GM12878 (cell line): ENCODE results near the gene DEXI. TPM values are rescaled to one million over a fixed set of nuclear protein-coding genes. Genes with fewer than 3 reads are reported as not detected.

ENCODE experiments used
- ATAC-seq: fragments of 200-7000 bp; cut with Tn5 transposase; 3 replicates; pipeline ENCODE4 v1.9.1; 2020; ENCODE audit warnings: mild to moderate bottlenecking, moderate library complexity
- BruUV-seq: library from RNA; stranded (reverse); fragments of 400-500 nt; replicated peaks from 2 replicates; lab custom pipeline; 2021; lab: Mats Ljungman, UMichigan
- CTCF ChIA-PET: fragments of 300-600 bp; sonication (Branson Sonifier 250); formaldehyde crosslinking; extraction: SDS; loops from one replicate; lab custom pipeline; 2021; ENCODE audit warnings: inconsistent platforms; lab: Yijun Ruan, JAX
- POLR2A ChIA-PET: fragments of 350-600 bp; formaldehyde crosslinking; extraction: SDS; loops from one replicate; lab custom pipeline; 2021; ENCODE audit warnings: inconsistent platforms; lab: Charles Lee
- RAD21 ChIA-PET: fragments of 300-600 bp; sonication (Branson Sonifier 250); formaldehyde crosslinking; loops from one replicate; lab custom pipeline; 2023; ENCODE audit warnings: antibody characterized with exemption; ENCODE audit not compliant: unreplicated experiment; lab: Charles Lee
- SMC1A ChIA-PET: fragments of 300-600 bp; sonication (Branson Sonifier 250); formaldehyde crosslinking; loops from one replicate; lab custom pipeline; 2023; ENCODE audit not compliant: unreplicated experiment, uncharacterized antibody; lab: Charles Lee
- DNase-seq: peaks from one replicate; pipeline ENCODE4 v3.0.0-alpha.2; 2011; ENCODE audit warnings: low read depth, low spot score
- FAIRE-seq: peaks from 3 replicates; lab custom pipeline; 2011; peaks lifted over from hg19 to GRCh38; lab: Jason Lieb, UNC
- H2AFZ ChIP-seq: 2 replicates; pipeline ENCODE4 v1.6.0; 2011; ENCODE audit warnings: low read depth, low read length, control low read depth; ENCODE audit not compliant: control insufficient read depth
- H3K27ac ChIP-seq: 2 replicates; pipeline ENCODE4 v1.5.1; 2011; ENCODE audit warnings: control low read depth; ENCODE audit not compliant: control insufficient read depth, insufficient read depth
- H3K27me3 ChIP-seq, 2 experiments: replicated peaks in 1 of 2; 2 replicates each; pipeline versions ENCODE4 v1.6.0 to v1.6.1; 2011; ENCODE audit warnings: low read length in 1 of 2; ENCODE audit not compliant: control insufficient read depth in 2 of 2, insufficient read depth in 2 of 2
- H3K36me3 ChIP-seq, 2 experiments: 2 replicates each; pipeline ENCODE4 v1.5.1; 2011; ENCODE audit warnings: low read length in 1 of 2; ENCODE audit not compliant: control insufficient read depth in 2 of 2, insufficient read depth in 2 of 2
- H3K4me1 ChIP-seq: 2 replicates; pipeline ENCODE4 v1.6.1; 2011; ENCODE audit warnings: mild to moderate bottlenecking, low read length, moderate library complexity, mixed read lengths; ENCODE audit not compliant: control insufficient read depth, insufficient read depth
- H3K4me2 ChIP-seq: 2 replicates; pipeline ENCODE4 v1.6.0; 2011; ENCODE audit warnings: control low read depth; ENCODE audit not compliant: control insufficient read depth, insufficient read depth
- H3K4me3 ChIP-seq: fragments of 200-600 bp; sonication (generic); 2 replicates; pipeline ENCODE4 v1.5.1; 2016
- H3K79me2 ChIP-seq: 2 replicates; pipeline ENCODE4 v1.6.0; 2011; ENCODE audit warnings: low read length; ENCODE audit not compliant: control insufficient read depth, insufficient read depth
- H3K9ac ChIP-seq: 2 replicates; pipeline ENCODE4 v1.8.0; 2011; ENCODE audit warnings: low read length, control low read depth, mixed read lengths; ENCODE audit not compliant: control insufficient read depth, insufficient read depth
- H3K9me3 ChIP-seq: replicated peaks from 3 replicates; pipeline ENCODE4 v1.5.1; 2011; ENCODE audit warnings: mild to moderate bottlenecking, low read length; ENCODE audit not compliant: control insufficient read depth, insufficient read depth
- H4K20me1 ChIP-seq: 2 replicates; pipeline ENCODE4 v1.6.0; 2011; ENCODE audit not compliant: control insufficient read depth, insufficient read depth
- BMI1 ChIP-seq: fragments of 450-650 bp; IDR thresholded peaks from 2 replicates; pipeline ENCODE4 v1.6.1; 2016; ENCODE audit warnings: mild to moderate bottlenecking, moderate library complexity, borderline replicate concordance
- CBFB ChIP-seq: IDR thresholded peaks from 2 replicates; pipeline ENCODE4 v1.6.1; 2016; ENCODE audit warnings: antibody characterized with exemption, low read depth
- CBX3 ChIP-seq: fragments of 200-600 bp; sonication (generic); IDR thresholded peaks from 2 replicates; pipeline ENCODE4 v1.6.1; 2016; ENCODE audit warnings: low read depth, borderline replicate concordance
- KAT2A ChIP-seq: conservative IDR thresholded peaks from 2 replicates; pipeline ENCODE4 v1.6.1; 2011; ENCODE audit warnings: low read depth, low read length; ENCODE audit not compliant: control insufficient read depth
- NFYB ChIP-seq: IDR thresholded peaks from 2 replicates; pipeline ENCODE4 v1.6.1; 2011; ENCODE audit warnings: low read depth, mild to moderate bottlenecking, low read length, improper control_type of control experiment, moderate library complexity; ENCODE audit not compliant: insufficient read depth
- PAX5 ChIP-seq: IDR thresholded peaks from 2 replicates; pipeline ENCODE4 v1.6.1; 2011; ENCODE audit warnings: low read depth, low read length, borderline replicate concordance
- RCOR1 ChIP-seq: conservative IDR thresholded peaks from 2 replicates; pipeline ENCODE4 v1.6.1; 2012; ENCODE audit warnings: low read depth, low read length, improper control_type of control experiment
- WGBS: methylation state at CpG from one replicate; pipeline ENCODE4 v1.1.6; 2016; ENCODE audit warnings: low lambda C conversion rate; ENCODE audit not compliant: insufficient replicate concordance, insufficient coverage; ENCODE audit errors: missing lambda C conversion rate; 5-methylcytosine and 5-hydroxymethylcytosine counted together
- in situ Hi-C: fragments of 300-500 bp; cut with MboI; formaldehyde crosslinking; loops from 9 replicates; pipeline ENCODE4 v1.14.3; 2018; ENCODE audit warnings: mixed read lengths
- intact Hi-C: fragments of 100-400 bp; cut with micrococcal nuclease; formaldehyde crosslinking; loops from one replicate; pipeline ENCODE4 v1.14.2; 2022; ENCODE audit not compliant: unreplicated experiment
- polyA plus RNA-seq, 11 experiments: library from polyadenylated mRNA; depleted of rRNA in 4 of 11; unstranded in 6 of 11; stranded (reverse) in 5 of 11; fragments of >200 nt; fragmentation: Nextera tagmentation in 4 of 11; fragmentation: Illumina TruSeq in 1 of 11; extraction: Ambion mirVana in 4 of 11; extraction: Trizol in 1 of 11; gene quantifications; 1 replicate in 1 of 11; 2 replicates in 10 of 11; pipeline versions ENCODE4 v1.2.1 to v1.2.3, GENCODE V29; 2011 to 2016; ENCODE audit warnings: inconsistent platforms in 2 of 11, missing spikeins in 2 of 11, low read depth in 1 of 11
- total RNA-seq, 4 experiments: library from RNA; depleted of rRNA in 3 of 4; stranded (reverse); fragments of >200 nt in 3 of 4; fragmentation: Illumina TruSeq in 1 of 4; extraction: Trizol in 1 of 4; gene quantifications; 2 replicates each; pipeline versions ENCODE4 v1.2.1 to v1.2.3, GENCODE V29; 2013 to 2021
- TF ChIP-seq, protein P1 (sequence below): fragments of 450-650 bp; IDR thresholded peaks from 2 replicates; pipeline ENCODE4 v1.6.1; 2017; ENCODE audit warnings: low read depth, mild to moderate bottlenecking, moderate library complexity
- TF ChIP-seq, protein P2 (sequence below): fragments of 450-650 bp; IDR thresholded peaks from 2 replicates; pipeline ENCODE4 v1.6.1; 2018; ENCODE audit warnings: mild to moderate bottlenecking, low read depth, moderate library complexity; ENCODE audit not compliant: partially characterized antibody
- TF ChIP-seq, protein P3 (sequence below): IDR thresholded peaks from 2 replicates; pipeline ENCODE4 v1.6.1; 2012; ENCODE audit warnings: improper control_type of control experiment, low read depth, low read length; ENCODE audit not compliant: insufficient replicate concordance

The DEXI gene
- total and polyA plus RNA-seq, 10 of the 15 experiments (the other 5 are each of a cell fraction or from before 2014, with no cell fraction given) = 1.4 to 26.3 (median 18.4) TPM

DNA sequence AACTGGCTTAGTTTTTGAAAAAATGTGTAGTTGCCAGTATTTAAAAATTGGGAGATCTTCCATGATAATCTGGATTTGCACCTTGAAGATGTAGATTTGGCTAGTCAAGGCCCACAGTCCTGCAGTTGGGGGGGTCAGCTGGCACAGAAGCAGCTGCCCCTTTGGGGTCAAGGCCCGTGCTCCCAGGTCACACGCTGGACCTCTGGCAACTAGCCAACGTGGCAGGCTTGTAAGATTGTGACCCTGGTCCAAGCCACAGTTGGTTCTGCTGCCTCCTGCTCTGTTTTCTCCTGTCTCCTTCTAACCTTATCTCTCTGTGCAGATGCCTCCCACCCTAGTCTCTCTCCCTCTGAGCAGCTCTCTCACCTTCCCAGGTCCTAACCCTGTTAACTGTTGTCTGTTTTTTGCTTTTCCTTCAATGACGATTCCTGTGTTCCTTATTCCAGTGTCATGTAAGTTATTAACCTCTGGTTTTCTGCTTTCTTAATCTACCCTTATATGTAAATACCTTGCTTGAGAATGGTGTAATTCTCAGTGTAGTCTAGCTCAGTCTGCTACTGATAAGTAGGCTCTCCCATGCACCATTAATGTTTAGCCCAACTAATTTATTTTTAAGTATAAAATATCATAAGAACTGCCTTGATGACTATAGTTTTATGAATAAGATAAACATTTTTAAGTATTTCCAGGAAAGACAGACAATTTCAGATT is 30.0 kb upstream of the DEXI start:
- DNase-seq = no peak
- BruUV-seq = no TSS peak
- CTCF ChIA-PET = interaction anchor here (0.8 to 3.5 kb wide), 11 partner anchors 8 to 427 kb away, joined by 3 to 27 read pairs (median 6); partner anchors contain the start of gene SOCS1
- H3K4me1 ChIP-seq = no peaks in the 10 kb centered on the region; the same call in 1 of the 2 replicates
- no peak for ATAC-seq
- H3K4me2 ChIP-seq = no peak overlapping the region
- no peak overlapping the region for H3K9ac ChIP-seq
- H3K9me3 ChIP-seq = no peaks in the 10 kb centered on the region
- POLR2A ChIA-PET = interaction anchor here (0.9 to 1.0 kb wide), 2 partner anchors 8 to 432 kb away, joined by 3 read pairs; no protein-coding TSS in a partner anchor
- in situ Hi-C loops = loop anchor here (25.0 kb wide), 1 partner anchor 690 kb away; the partner anchor contains the start of gene SNN
- no peak overlapping the region for H3K4me3 ChIP-seq
- RAD21 ChIA-PET = interaction anchor here (0.5 to 4.7 kb wide), 4 partner anchors 12 to 672 kb away, joined by 3 to 37 read pairs (median 14); partner anchors contain the start of gene SOCS1
- H3K27me3 ChIP-seq = no peaks in the 10 kb centered on the region
- intact Hi-C loops = loop anchor here (5.0 kb wide), 1 partner anchor 425 kb away; no protein-coding TSS in a partner anchor
- SMC1A ChIA-PET = interaction anchor here (1.0 to 2.6 kb wide), 12 partner anchors 8 to 406 kb away, joined by 3 to 12 read pairs (median 4); partner anchors contain the start of gene SOCS1
- H3K36me3 ChIP-seq = peaks cover 22 to 24% of the 10 kb centered on the region in 2 experiments
- WGBS = 38% methylated on average over 4 of the region's 4 CpGs
- H3K27ac ChIP-seq = no peak overlapping the region
- no peak overlapping the region for H2AFZ ChIP-seq
- no peaks in the 10 kb centered on the region for H3K79me2 ChIP-seq
- H4K20me1 ChIP-seq = no peaks in the 10 kb centered on the region
- no peak for FAIRE-seq
- TF ChIP-seq PAX5 (no peak), KAT2A (no peak), NFYB (no peak), CBFB (no peak), CBX3 (no peak), BMI1 (no peak), RCOR1 (no peak)
- TF ChIP-seq, protein P1, sequence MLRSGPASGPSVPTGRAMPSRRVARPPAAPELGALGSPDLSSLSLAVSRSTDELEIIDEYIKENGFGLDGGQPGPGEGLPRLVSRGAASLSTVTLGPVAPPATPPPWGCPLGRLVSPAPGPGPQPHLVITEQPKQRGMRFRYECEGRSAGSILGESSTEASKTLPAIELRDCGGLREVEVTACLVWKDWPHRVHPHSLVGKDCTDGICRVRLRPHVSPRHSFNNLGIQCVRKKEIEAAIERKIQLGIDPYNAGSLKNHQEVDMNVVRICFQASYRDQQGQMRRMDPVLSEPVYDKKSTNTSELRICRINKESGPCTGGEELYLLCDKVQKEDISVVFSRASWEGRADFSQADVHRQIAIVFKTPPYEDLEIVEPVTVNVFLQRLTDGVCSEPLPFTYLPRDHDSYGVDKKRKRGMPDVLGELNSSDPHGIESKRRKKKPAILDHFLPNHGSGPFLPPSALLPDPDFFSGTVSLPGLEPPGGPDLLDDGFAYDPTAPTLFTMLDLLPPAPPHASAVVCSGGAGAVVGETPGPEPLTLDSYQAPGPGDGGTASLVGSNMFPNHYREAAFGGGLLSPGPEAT = no peak
- TF ChIP-seq, protein P2, sequence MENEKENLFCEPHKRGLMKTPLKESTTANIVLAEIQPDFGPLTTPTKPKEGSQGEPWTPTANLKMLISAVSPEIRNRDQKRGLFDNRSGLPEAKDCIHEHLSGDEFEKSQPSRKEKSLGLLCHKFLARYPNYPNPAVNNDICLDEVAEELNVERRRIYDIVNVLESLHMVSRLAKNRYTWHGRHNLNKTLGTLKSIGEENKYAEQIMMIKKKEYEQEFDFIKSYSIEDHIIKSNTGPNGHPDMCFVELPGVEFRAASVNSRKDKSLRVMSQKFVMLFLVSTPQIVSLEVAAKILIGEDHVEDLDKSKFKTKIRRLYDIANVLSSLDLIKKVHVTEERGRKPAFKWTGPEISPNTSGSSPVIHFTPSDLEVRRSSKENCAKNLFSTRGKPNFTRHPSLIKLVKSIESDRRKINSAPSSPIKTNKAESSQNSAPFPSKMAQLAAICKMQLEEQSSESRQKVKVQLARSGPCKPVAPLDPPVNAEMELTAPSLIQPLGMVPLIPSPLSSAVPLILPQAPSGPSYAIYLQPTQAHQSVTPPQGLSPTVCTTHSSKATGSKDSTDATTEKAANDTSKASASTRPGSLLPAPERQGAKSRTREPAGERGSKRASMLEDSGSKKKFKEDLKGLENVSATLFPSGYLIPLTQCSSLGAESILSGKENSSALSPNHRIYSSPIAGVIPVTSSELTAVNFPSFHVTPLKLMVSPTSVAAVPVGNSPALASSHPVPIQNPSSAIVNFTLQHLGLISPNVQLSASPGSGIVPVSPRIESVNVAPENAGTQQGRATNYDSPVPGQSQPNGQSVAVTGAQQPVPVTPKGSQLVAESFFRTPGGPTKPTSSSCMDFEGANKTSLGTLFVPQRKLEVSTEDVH = no peak
- TF ChIP-seq, protein P3, sequence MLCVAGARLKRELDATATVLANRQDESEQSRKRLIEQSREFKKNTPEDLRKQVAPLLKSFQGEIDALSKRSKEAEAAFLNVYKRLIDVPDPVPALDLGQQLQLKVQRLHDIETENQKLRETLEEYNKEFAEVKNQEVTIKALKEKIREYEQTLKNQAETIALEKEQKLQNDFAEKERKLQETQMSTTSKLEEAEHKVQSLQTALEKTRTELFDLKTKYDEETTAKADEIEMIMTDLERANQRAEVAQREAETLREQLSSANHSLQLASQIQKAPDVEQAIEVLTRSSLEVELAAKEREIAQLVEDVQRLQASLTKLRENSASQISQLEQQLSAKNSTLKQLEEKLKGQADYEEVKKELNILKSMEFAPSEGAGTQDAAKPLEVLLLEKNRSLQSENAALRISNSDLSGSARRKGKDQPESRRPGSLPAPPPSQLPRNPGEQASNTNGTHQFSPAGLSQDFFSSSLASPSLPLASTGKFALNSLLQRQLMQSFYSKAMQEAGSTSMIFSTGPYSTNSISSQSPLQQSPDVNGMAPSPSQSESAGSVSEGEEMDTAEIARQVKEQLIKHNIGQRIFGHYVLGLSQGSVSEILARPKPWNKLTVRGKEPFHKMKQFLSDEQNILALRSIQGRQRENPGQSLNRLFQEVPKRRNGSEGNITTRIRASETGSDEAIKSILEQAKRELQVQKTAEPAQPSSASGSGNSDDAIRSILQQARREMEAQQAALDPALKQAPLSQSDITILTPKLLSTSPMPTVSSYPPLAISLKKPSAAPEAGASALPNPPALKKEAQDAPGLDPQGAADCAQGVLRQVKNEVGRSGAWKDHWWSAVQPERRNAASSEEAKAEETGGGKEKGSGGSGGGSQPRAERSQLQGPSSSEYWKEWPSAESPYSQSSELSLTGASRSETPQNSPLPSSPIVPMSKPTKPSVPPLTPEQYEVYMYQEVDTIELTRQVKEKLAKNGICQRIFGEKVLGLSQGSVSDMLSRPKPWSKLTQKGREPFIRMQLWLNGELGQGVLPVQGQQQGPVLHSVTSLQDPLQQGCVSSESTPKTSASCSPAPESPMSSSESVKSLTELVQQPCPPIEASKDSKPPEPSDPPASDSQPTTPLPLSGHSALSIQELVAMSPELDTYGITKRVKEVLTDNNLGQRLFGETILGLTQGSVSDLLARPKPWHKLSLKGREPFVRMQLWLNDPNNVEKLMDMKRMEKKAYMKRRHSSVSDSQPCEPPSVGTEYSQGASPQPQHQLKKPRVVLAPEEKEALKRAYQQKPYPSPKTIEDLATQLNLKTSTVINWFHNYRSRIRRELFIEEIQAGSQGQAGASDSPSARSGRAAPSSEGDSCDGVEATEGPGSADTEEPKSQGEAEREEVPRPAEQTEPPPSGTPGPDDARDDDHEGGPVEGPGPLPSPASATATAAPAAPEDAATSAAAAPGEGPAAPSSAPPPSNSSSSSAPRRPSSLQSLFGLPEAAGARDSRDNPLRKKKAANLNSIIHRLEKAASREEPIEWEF = no peak
